Esophagus muscularis mucosa (tissue), 4 donors: ENCODE data around the gene EIF5A2. TPM values are rescaled to one million over a fixed set of nuclear protein-coding genes. Genes with fewer than 3 reads are reported as not detected.

Experiments used
- DNase-seq: peaks from one replicate; pipeline ENCODE4 v3.0.0-alpha.2; 2017; ENCODE audit errors: extremely low spot score
- H3K27ac ChIP-seq, 4 donors: fragments of 200-600 bp; sonication (generic); replicated peaks in 1 of 4; 1 replicate in 3 of 4; 2 replicates in 1 of 4; pipeline ENCODE4 v1.5.1; 2016 to 2019; ENCODE audit warnings: mild to moderate bottlenecking in 1 of 4
- H3K27me3 ChIP-seq, 4 donors: fragments of 200-600 bp; sonication (generic); one replicate each; pipeline versions ENCODE4 v1.5.1 to v1.6.0; 2016 to 2019
- H3K36me3 ChIP-seq, 4 donors: fragments of 200-600 bp; sonication (generic); one replicate each; pipeline ENCODE4 v1.5.1; 2016 to 2019
- H3K4me1 ChIP-seq, 4 donors: fragments of 200-600 bp; sonication (generic); one replicate each; pipeline ENCODE4 v1.5.1; 2016 to 2019
- H3K4me3 ChIP-seq, 4 donors: fragments of 200-600 bp; sonication (generic); 1 replicate in 2 of 4; 2 replicates in 2 of 4; pipeline ENCODE4 v1.5.1; 2016 to 2019; ENCODE audit warnings: mild to moderate bottlenecking in 4 of 4, moderate library complexity in 1 of 4
- H3K9me3 ChIP-seq, 4 donors: fragments of 200-600 bp; sonication (generic); 1 replicate in 3 of 4; 2 replicates in 1 of 4; pipeline ENCODE4 v1.5.1; 2016 to 2019
- CTCF ChIP-seq, 3 experiments: fragments of 200-600 bp in 2 of 3; fragments of 450-650 bp in 1 of 3; sonication (generic) in 2 of 3; IDR thresholded peaks; one replicate each; pipeline ENCODE4 v1.5.1; 2017 to 2019; ENCODE audit warnings: antibody characterized with exemption in 3 of 3, mild to moderate bottlenecking in 2 of 3, moderate library complexity in 1 of 3
- EP300 ChIP-seq: sonication (generic); formaldehyde crosslinking; IDR thresholded peaks from one replicate; pipeline ENCODE4 v1.6.1; 2017; ENCODE audit warnings: antibody characterized with exemption
- POLR2A ChIP-seq: fragments of 450-650 bp; IDR thresholded peaks from one replicate; pipeline ENCODE4 v1.6.1; 2017; ENCODE audit warnings: antibody characterized with exemption, moderate library complexity, mild to moderate bottlenecking, low read depth
- POLR2AphosphoS5 ChIP-seq, 2 donors: sonication (generic); formaldehyde crosslinking; IDR thresholded peaks; one replicate each; pipeline ENCODE4 v1.6.1; 2017; ENCODE audit warnings: antibody characterized with exemption in 2 of 2
- WGBS: methylation state at CpG from one replicate; pipeline ENCODE4 v1.1.5; 2018; 5-methylcytosine and 5-hydroxymethylcytosine counted together
- intact Hi-C: fragments of 100-400 bp; cut with DNase I; formaldehyde crosslinking; loops from one replicate; pipeline ENCODE4 v1.15.1; 2023
- total RNA-seq, 4 donors: library from RNA; depleted of rRNA; stranded (reverse); fragments of >200 nt; gene quantifications; one replicate each; pipeline versions ENCODE4 v1.1.0 to v1.2.1, GENCODE V29; 2016

The EIF5A2 gene
- total RNA-seq, 4 donors from 2014 or later = 7.8 to 10.4 (median 7.9) TPM

- 85% methylated on average over 11 of the region's 17 CpGs for WGBS
- Histone ChIP-seq H3K27ac (peak overlapping the region; percentile 74 to 82 (median 79)), H3K4me1 (peaks cover 6 to 22% (median 18%) of the 10 kb centered on the region in 4 donors), H3K9me3 (peaks cover 0 to 23% (median 3%) of the 10 kb centered on the region in 4 donors), H3K4me3 (peak overlapping the region; percentile 72 to 79 (median 77)), H3K27me3 (peaks cover 0 to 5% (median 0%) of the 10 kb centered on the region in 4 donors), H3K36me3 (no peaks in the 10 kb centered on the region)
- DNase-seq = no peak
- intact Hi-C loops = loop anchor here (5.0 kb wide), 1 partner anchor 37 kb away; the partner anchor contains the start of gene RPL22L1
- TF ChIP-seq POLR2AphosphoS5 (IDR thresholded peaks at IDR 0.05) (peak in 1 of 2 donors; percentile 42), POLR2A (no peak)
These were observed 879 bp upstream of the EIF5A2 start for GRCh38 chr3:170909129-170909903.

- Histone ChIP-seq H3K27ac (peak overlapping the region; percentile 74 to 82 (median 79)), H3K4me3 (peak overlapping the region; percentile 72 to 79 (median 77)), H3K36me3 (no peaks in the 10 kb centered on the region), H3K4me1 (peaks cover 6 to 22% (median 18%) of the 10 kb centered on the region in 4 donors), H3K27me3 (peaks cover 0 to 5% (median 0%) of the 10 kb centered on the region in 4 donors), H3K9me3 (peaks cover 0 to 23% (median 3%) of the 10 kb centered on the region in 4 donors)
- TF ChIP-seq POLR2A = no peak
- no peak for TF ChIP-seq EP300
- TF ChIP-seq CTCF (IDR thresholded peaks at IDR 0.05) = no peak
- TF ChIP-seq POLR2AphosphoS5 (IDR thresholded peaks at IDR 0.05) = no peak
- 19% methylated on average over 12 of the region's 33 CpGs for WGBS
- no peak for DNase-seq
- intact Hi-C loops = loop anchor here (5.0 kb wide), 1 partner anchor 35 kb away; the partner anchor contains the start of gene RPL22L1
These were observed 701 bp downstream of the EIF5A2 start for GRCh38 chr3:170907637-170908234.

- peaks cover 0 to 5% (median 0%) of the 10 kb centered on the region in 4 donors for H3K27me3 ChIP-seq
- 83% methylated on average over 2 of the region's 2 CpGs for WGBS
- no peak overlapping the region for H3K27ac ChIP-seq
- peaks cover 0 to 4% (median 0%) of the 10 kb centered on the region in 4 donors for H3K36me3 ChIP-seq
- no peak for TF ChIP-seq CTCF (IDR thresholded peaks at IDR 0.05)
- no peak for TF ChIP-seq EP300
- TF ChIP-seq POLR2AphosphoS5 (IDR thresholded peaks at IDR 0.05) = no peak
- TF ChIP-seq POLR2A = no peak
- H3K4me3 ChIP-seq = no peak overlapping the region
- peaks cover 6 to 22% (median 18%) of the 10 kb centered on the region in 4 donors for H3K4me1 ChIP-seq
- no peak for DNase-seq
- intact Hi-C loops = loop anchor here (5.0 kb wide), 1 partner anchor 34 kb away; the partner anchor contains the start of gene RPL22L1
- peaks cover 0 to 18% (median 2%) of the 10 kb centered on the region in 4 donors for H3K9me3 ChIP-seq
These were observed 2.6 kb downstream of the EIF5A2 start for GRCh38 chr3:170905862-170906261.

GRCh38 chr3:170903123-170903522 is 5.3 kb downstream of the EIF5A2 start:
- H3K4me1 ChIP-seq = peaks cover 6 to 14% (median 12%) of the 10 kb centered on the region in 4 donors
- no peak for TF ChIP-seq EP300
- no peak for TF ChIP-seq POLR2AphosphoS5 (IDR thresholded peaks at IDR 0.05)
- TF ChIP-seq CTCF (IDR thresholded peaks at IDR 0.05) = no peak
- TF ChIP-seq POLR2A = no peak
- H3K4me3 ChIP-seq = no peak overlapping the region
- 100% methylated on average over 3 of the region's 3 CpGs for WGBS
- intact Hi-C loops = no loop called here
- H3K27ac ChIP-seq = no peak overlapping the region
- H3K9me3 ChIP-seq = no peaks in the 10 kb centered on the region
- no peak for DNase-seq
- peaks cover 0 to 4% (median 0%) of the 10 kb centered on the region in 4 donors for H3K36me3 ChIP-seq
- peaks cover 0 to 3% (median 0%) of the 10 kb centered on the region in 4 donors for H3K27me3 ChIP-seq

- H3K9me3 ChIP-seq = no peaks in the 10 kb centered on the region
- no peaks in the 10 kb centered on the region for H3K27me3 ChIP-seq
- no peak for DNase-seq
- no peaks in the 10 kb centered on the region for H3K4me1 ChIP-seq
- H3K4me3 ChIP-seq = no peak overlapping the region
- intact Hi-C loops = no loop called here
- no peak overlapping the region for H3K27ac ChIP-seq
- peaks cover 0 to 10% (median 3%) of the 10 kb centered on the region in 4 donors for H3K36me3 ChIP-seq
- TF ChIP-seq CTCF (IDR thresholded peaks at IDR 0.05) (no peak), EP300 (no peak), POLR2AphosphoS5 (IDR thresholded peaks at IDR 0.05) (no peak), POLR2A (no peak)
- WGBS = 97% methylated on average over 1 of the region's 1 CpG
These were observed 9.0 kb downstream of the EIF5A2 start for GRCh38 chr3:170899455-170899854.
